Pons (tissue), 1 donor: ENCODE data around the gene MARS1.
"Not testable (repeated sequence)": the region's sequence is repeated elsewhere in the genome, so short reads cannot be mapped to it uniquely, and the experiment has no call there.

Experiments
- DNase-seq: peaks from one replicate; pipeline ENCODE4 v3.0.0-alpha.2; 2016; ENCODE audit warnings: low spot score

Gene MARS1

GRCh38 chr12:57551637-57552305 is 63.9 kb downstream of the MARS1 start:
- DNase-seq, result no peak

GRCh38 chr12:57552306-57552651 is 64.4 kb downstream of the MARS1 start:
- no peak for DNase-seq

- no peak for DNase-seq
Measured at GRCh38 chr12:57552835-57553313, 65.0 kb downstream of the MARS1 start.

- DNase-seq, result no peak
Measured at GRCh38 chr12:57553343-57554202, 65.7 kb downstream of the MARS1 start.

- no peak for DNase-seq
Measured at GRCh38 chr12:57554453-57554852, 66.6 kb downstream of the MARS1 start.

GRCh38 chr12:57554897-57555296 is 67.0 kb downstream of the MARS1 start:
- DNase-seq, result no peak

- DNase-seq, result no peak
Measured at GRCh38 chr12:57558864-57559263, 71.0 kb downstream of the MARS1 start.

- DNase-seq, result no peak
Measured at GRCh38 chr12:57560516-57560915, 72.6 kb downstream of the MARS1 start.

GRCh38 chr12:57561117-57561516 is 73.2 kb downstream of the MARS1 start:
- DNase-seq, result not testable (repeated sequence)

GRCh38 chr12:57563358-57563757 is 75.5 kb downstream of the MARS1 start:
- DNase-seq, result no peak

GRCh38 chr12:57564178-57564740 is 76.4 kb downstream of the MARS1 start:
- no peak for DNase-seq
